GM20000 (cell line): ENCODE measurements around the gene SPAST.
"Not testable (repeated sequence)": the region's sequence is repeated elsewhere in the genome, so short reads cannot be mapped to it uniquely, and the experiment has no call there.

Experiments
- DNase-seq: peaks from one replicate; pipeline ENCODE4 v3.0.0; 2012; ENCODE audit warnings: low spot score
- CTCF ChIP-seq: IDR thresholded peaks from 2 replicates; pipeline ENCODE4 v1.5.1; 2012; ENCODE audit warnings: mild to moderate bottlenecking, control low read depth; ENCODE audit errors: extremely low read depth, missing control alignments

The SPAST gene

GRCh38 chr2:32182667-32183066 is 119.3 kb downstream of the SPAST start:
- DNase-seq: no peak
- no peak for TF ChIP-seq CTCF

GRCh38 chr2:32189011-32189410 is 125.7 kb downstream of the SPAST start:
- no peak for TF ChIP-seq CTCF
- DNase-seq: no peak

GRCh38 chr2:32192418-32192817 is 129.1 kb downstream of the SPAST start:
- no peak for TF ChIP-seq CTCF
- DNase-seq: peak; percentile 11

GRCh38 chr2:32200814-32201213 is 137.5 kb downstream of the SPAST start:
- DNase-seq: no peak
- TF ChIP-seq CTCF: no peak

GRCh38 chr2:32203428-32203827 is 140.1 kb downstream of the SPAST start:
- not testable (repeated sequence) for DNase-seq
